Measurements from ENCODE around the gene CRYZL1. TPM values are rescaled to one million over a fixed set of nuclear protein-coding genes. Genes with fewer than 3 reads are reported as not detected.

The CRYZL1 gene
- polyA plus RNA-seq, 1 donor (not counting 4 experiments of a cell fraction or from before 2014, with no cell fraction given): 48.9 TPM

DNA sequence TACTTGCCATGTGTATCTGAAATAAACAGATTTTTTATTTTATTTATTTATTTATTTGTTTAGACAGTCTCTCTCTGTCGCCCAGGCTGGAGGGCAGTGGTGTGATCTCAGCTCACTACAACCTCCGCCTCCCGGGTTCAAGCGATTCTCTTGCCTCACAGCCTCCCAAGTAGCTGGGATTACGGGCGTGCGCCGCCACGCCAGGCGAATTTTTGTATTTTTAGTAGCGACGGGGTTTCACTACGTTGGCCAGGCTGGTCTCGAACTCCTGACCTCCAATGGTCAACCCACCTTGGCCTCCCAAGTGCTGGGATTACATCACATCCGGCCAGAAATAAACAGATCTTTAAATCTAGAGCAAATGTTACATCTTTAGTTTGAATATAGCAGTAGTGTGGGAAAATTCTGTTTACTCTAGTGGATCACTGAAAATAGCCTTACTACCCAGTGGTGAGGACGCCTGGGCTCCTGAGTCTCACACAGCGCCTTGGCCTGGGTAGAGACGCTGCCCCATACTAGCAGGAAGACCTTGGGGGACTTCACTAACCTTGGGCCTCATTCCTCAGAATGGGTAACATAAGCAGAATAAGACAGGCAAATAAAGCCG lies 100.3 kb downstream of the CRYZL1 start:
- H3K4me2 ChIP-seq (ENCODE audit: control insufficient read depth, extremely low read depth, insufficient read depth, low read depth, low read length): peak overlapping the region; percentile 89
- FAIRE-seq (no peak), DNase-seq (ENCODE audit: low read depth, low spot score) (no peak)
- dilution Hi-C loops (cut with MboI; ENCODE audit: extremely low pct_ligation_motif_present, low sequenced_read_pairs): no loop called here
- H3K4me1 ChIP-seq (ENCODE audit: control insufficient read depth, extremely low read depth, insufficient read depth, low read length): peaks cover 16% of the 10 kb centered on the region
- peaks cover 5% of the 10 kb centered on the region for H4K20me1 ChIP-seq (ENCODE audit: control insufficient read depth, extremely low read depth, insufficient read depth, low read length)
- H3K27ac ChIP-seq (ENCODE audit: control insufficient read depth, insufficient read depth, low read length): peak overlapping the region; percentile 98
- peaks cover 11% of the 10 kb centered on the region in 2 experiments for H3K36me3 ChIP-seq (ENCODE audit: control insufficient read depth in 2 of 2, extremely low read depth in 1 of 2, insufficient read depth in 2 of 2, low read length in 2 of 2)
- peak overlapping the region; percentile 75 to 97 (median 81) for H3K4me3 ChIP-seq (ENCODE audit: control insufficient read depth in 2 of 3, extremely low read depth in 1 of 3, insufficient read depth in 2 of 3, low read depth in 1 of 3, low read length in 3 of 3)
- H3K9me1 ChIP-seq (ENCODE audit: control insufficient read depth, extremely low read depth, insufficient read depth, low read length): no peaks in the 10 kb centered on the region
- peak overlapping the region; percentile 98 for H3K9ac ChIP-seq (ENCODE audit: control insufficient read depth, extremely low read depth, insufficient read depth, low read length)
- no peaks in the 10 kb centered on the region for H3K27me3 ChIP-seq (ENCODE audit: control insufficient read depth, extremely low read depth, insufficient read depth, low read length)
- H3K9me3 ChIP-seq (ENCODE audit: control insufficient read depth, low read depth, low read length): no peaks in the 10 kb centered on the region
- H2AFZ ChIP-seq (ENCODE audit: control insufficient read depth, low read length): peak overlapping the region; percentile 23
- peaks cover 84% of the 10 kb centered on the region for H3K79me2 ChIP-seq (ENCODE audit: control insufficient read depth, insufficient read depth, low read length)
- no peak for TF ChIP-seq EZH2 (IDR thresholded peaks at IDR 0.05; ENCODE audit: low read length)

GRCh38 chr21:33540711-33541104 lies 100.8 kb downstream of the CRYZL1 start:
- H3K4me2 ChIP-seq (ENCODE audit: control insufficient read depth, extremely low read depth, insufficient read depth, low read depth, low read length): peak overlapping the region; percentile 89
- no peaks in the 10 kb centered on the region for H3K9me3 ChIP-seq (ENCODE audit: control insufficient read depth, low read depth, low read length)
- peak overlapping the region; percentile 98 for H3K9ac ChIP-seq (ENCODE audit: control insufficient read depth, extremely low read depth, insufficient read depth, low read length)
- TF ChIP-seq, protein P1, sequence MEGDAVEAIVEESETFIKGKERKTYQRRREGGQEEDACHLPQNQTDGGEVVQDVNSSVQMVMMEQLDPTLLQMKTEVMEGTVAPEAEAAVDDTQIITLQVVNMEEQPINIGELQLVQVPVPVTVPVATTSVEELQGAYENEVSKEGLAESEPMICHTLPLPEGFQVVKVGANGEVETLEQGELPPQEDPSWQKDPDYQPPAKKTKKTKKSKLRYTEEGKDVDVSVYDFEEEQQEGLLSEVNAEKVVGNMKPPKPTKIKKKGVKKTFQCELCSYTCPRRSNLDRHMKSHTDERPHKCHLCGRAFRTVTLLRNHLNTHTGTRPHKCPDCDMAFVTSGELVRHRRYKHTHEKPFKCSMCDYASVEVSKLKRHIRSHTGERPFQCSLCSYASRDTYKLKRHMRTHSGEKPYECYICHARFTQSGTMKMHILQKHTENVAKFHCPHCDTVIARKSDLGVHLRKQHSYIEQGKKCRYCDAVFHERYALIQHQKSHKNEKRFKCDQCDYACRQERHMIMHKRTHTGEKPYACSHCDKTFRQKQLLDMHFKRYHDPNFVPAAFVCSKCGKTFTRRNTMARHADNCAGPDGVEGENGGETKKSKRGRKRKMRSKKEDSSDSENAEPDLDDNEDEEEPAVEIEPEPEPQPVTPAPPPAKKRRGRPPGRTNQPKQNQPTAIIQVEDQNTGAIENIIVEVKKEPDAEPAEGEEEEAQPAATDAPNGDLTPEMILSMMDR (optimal IDR thresholded peaks at IDR 0.05 in 1 of 3, IDR thresholded peaks at IDR 0.05 in 1 of 3, conservative IDR thresholded peaks at IDR 0.05 in 1 of 3; ENCODE audit: extremely low read depth in 1 of 3, insufficient read depth in 2 of 3, low read length in 3 of 3): no peak
- TF ChIP-seq EZH2 (IDR thresholded peaks at IDR 0.05; ENCODE audit: low read length): no peak
- peaks cover 7% of the 10 kb centered on the region for H4K20me1 ChIP-seq (ENCODE audit: control insufficient read depth, extremely low read depth, insufficient read depth, low read length)
- peak overlapping the region; percentile 75 to 97 (median 81) for H3K4me3 ChIP-seq (ENCODE audit: control insufficient read depth in 2 of 3, extremely low read depth in 1 of 3, insufficient read depth in 2 of 3, low read depth in 1 of 3, low read length in 3 of 3)
- FAIRE-seq (no peak), DNase-seq (ENCODE audit: low read depth, low spot score) (no peak)
- peaks cover 83% of the 10 kb centered on the region for H3K79me2 ChIP-seq (ENCODE audit: control insufficient read depth, insufficient read depth, low read length)
- no peaks in the 10 kb centered on the region for H3K9me1 ChIP-seq (ENCODE audit: control insufficient read depth, extremely low read depth, insufficient read depth, low read length)
- no peak overlapping the region for H2AFZ ChIP-seq (ENCODE audit: control insufficient read depth, low read length)
- dilution Hi-C loops (cut with MboI; ENCODE audit: extremely low pct_ligation_motif_present, low sequenced_read_pairs): no loop called here
- H3K27me3 ChIP-seq (ENCODE audit: control insufficient read depth, extremely low read depth, insufficient read depth, low read length): no peaks in the 10 kb centered on the region
- H3K27ac ChIP-seq (ENCODE audit: control insufficient read depth, insufficient read depth, low read length): no peak overlapping the region
- peaks cover 11 to 12% of the 10 kb centered on the region in 2 experiments for H3K36me3 ChIP-seq (ENCODE audit: control insufficient read depth in 2 of 2, extremely low read depth in 1 of 2, insufficient read depth in 2 of 2, low read length in 2 of 2)
- peaks cover 16% of the 10 kb centered on the region for H3K4me1 ChIP-seq (ENCODE audit: control insufficient read depth, extremely low read depth, insufficient read depth, low read length)

GRCh38 chr21:33539616-33540015 lies 101.9 kb downstream of the CRYZL1 start:
- TF ChIP-seq, protein P1 (optimal IDR thresholded peaks at IDR 0.05 in 1 of 3, IDR thresholded peaks at IDR 0.05 in 1 of 3, conservative IDR thresholded peaks at IDR 0.05 in 1 of 3; ENCODE audit: extremely low read depth in 1 of 3, insufficient read depth in 2 of 3, low read length in 3 of 3): no peak
- TF ChIP-seq EZH2 (IDR thresholded peaks at IDR 0.05; ENCODE audit: low read length): no peak
- FAIRE-seq: no peak

More at GRCh38 chr21:33539616-33540015, 101.9 kb downstream of the CRYZL1 start:
- H3K9ac ChIP-seq (ENCODE audit: control insufficient read depth, extremely low read depth, insufficient read depth, low read length): no peak overlapping the region
- no peak overlapping the region for H3K4me2 ChIP-seq (ENCODE audit: control insufficient read depth, extremely low read depth, insufficient read depth, low read depth, low read length)
- no peak overlapping the region for H3K4me3 ChIP-seq (ENCODE audit: control insufficient read depth in 2 of 3, extremely low read depth in 1 of 3, insufficient read depth in 2 of 3, low read depth in 1 of 3, low read length in 3 of 3)
- no peaks in the 10 kb centered on the region for H3K9me3 ChIP-seq (ENCODE audit: control insufficient read depth, low read depth, low read length)
- DNase-seq (ENCODE audit: low read depth, low spot score): no peak
- H4K20me1 ChIP-seq (ENCODE audit: control insufficient read depth, extremely low read depth, insufficient read depth, low read length): peaks cover 5% of the 10 kb centered on the region
- no peak overlapping the region for H3K27ac ChIP-seq (ENCODE audit: control insufficient read depth, insufficient read depth, low read length)
- H3K4me1 ChIP-seq (ENCODE audit: control insufficient read depth, extremely low read depth, insufficient read depth, low read length): peaks cover 11% of the 10 kb centered on the region
- H3K36me3 ChIP-seq (ENCODE audit: control insufficient read depth in 2 of 2, extremely low read depth in 1 of 2, insufficient read depth in 2 of 2, low read length in 2 of 2): peaks cover 17 to 18% of the 10 kb centered on the region in 2 experiments
- H2AFZ ChIP-seq (ENCODE audit: control insufficient read depth, low read length): no peak overlapping the region
- no peaks in the 10 kb centered on the region for H3K27me3 ChIP-seq (ENCODE audit: control insufficient read depth, extremely low read depth, insufficient read depth, low read length)
- dilution Hi-C loops (cut with MboI; ENCODE audit: extremely low pct_ligation_motif_present, low sequenced_read_pairs): no loop called here
- H3K79me2 ChIP-seq (ENCODE audit: control insufficient read depth, insufficient read depth, low read length): peaks cover 72% of the 10 kb centered on the region
- no peaks in the 10 kb centered on the region for H3K9me1 ChIP-seq (ENCODE audit: control insufficient read depth, extremely low read depth, insufficient read depth, low read length)
